ENCODE measurements around the gene GRID1.

The GRID1 gene

DNA sequence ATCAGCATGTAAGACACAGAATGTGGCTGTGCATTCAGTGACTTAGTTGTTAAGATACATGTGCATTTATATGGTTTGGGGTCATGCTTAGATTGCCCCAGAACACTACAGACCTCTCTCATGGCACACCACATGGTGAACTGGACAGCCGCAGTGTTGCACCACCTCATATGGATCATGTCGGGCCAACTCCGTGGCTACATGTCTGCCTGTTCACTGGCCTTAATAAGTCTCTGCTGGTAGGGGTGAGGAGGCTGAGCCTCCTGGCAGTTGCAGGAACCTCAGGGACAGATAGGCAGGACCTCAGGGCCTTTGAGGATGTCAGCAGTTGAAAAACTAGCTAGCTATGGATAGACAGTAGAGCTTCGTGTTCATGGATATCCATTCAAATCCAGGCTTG is 751.0 kb downstream of the GRID1 start:
- DNase-seq: no peak

- DNase-seq: no peak
Observed at GRCh38 chr10:85614981-85615380, 751.6 kb downstream of the GRID1 start.

- no peak for DNase-seq
Observed at GRCh38 chr10:85614566-85614965, 752.0 kb downstream of the GRID1 start.

DNA sequence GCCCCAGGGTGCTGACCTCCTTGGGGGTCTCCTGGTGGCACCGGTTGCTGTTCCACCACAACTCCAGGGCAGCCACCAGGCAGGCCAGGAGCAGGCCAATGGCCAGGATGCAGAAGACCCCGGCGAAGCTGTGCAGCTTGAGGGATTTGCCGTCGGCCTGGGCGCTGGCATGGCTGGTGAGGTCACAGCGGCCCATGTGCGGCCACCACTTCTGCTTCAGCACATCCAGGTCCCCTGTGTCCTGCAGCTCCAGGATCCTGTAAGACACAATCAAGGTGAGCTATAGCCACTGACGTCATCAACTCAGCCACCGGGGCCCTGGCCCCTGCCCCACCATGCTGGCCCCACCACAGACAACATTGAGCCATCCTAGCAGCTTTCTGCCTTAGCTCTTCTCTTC is 753.2 kb downstream of the GRID1 start:
- no peak for DNase-seq

- no peak for DNase-seq
Observed at GRCh38 chr10:85612833-85613232, 753.8 kb downstream of the GRID1 start.

DNA sequence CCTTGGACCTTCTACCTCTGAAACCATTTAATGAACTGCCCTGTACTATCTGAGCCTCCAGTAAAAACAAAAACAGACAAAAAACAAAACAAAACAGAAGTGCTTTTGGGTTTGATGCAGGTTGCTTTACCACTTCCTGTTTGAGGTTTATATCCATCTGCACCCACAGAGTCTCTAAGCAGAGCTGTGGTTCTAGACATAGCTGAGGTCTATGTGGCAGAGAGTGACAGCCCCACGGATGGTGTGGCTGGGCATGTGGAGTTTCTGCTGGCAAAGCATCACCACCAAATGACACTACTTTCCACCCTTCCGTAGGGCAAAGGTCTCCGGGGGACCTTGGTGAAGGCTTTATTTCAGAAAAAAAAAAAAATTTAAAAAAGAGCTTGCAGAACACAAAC is 754.2 kb downstream of the GRID1 start:
- DNase-seq: peak; percentile 34

DNA sequence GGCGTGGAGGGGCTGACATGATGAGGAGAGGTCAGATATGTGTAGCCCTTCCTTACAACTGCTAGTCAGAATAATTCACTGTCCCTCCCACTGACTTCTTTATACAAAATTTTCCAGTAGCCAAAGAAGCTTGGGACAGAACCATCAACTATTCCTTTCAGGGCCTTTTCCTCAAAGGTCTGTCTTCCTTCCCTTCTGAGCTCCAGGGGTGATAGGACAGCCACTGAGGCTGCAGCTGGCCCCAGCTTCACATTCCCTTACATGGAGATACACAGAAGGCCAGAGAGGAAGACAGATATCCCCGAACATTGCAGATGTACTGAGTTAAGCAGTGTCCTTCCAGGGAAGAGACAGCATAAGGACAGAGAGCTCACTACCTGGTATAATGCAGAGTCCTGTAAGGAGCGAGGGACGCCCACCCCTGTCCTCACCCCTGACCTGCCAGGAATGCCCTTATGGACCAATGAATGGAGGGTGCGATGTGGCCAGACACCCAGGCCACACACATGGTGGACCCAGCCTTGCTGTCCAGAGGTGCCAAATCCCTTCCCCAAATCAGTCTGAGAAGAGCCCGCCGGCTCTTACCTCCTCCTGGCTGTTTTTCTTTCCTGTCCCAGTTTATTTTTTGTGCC is 754.7 kb downstream of the GRID1 start:
- DNase-seq: no peak

- no peak for DNase-seq
Observed at GRCh38 chr10:85611093-85611740, 755.4 kb downstream of the GRID1 start.

DNA sequence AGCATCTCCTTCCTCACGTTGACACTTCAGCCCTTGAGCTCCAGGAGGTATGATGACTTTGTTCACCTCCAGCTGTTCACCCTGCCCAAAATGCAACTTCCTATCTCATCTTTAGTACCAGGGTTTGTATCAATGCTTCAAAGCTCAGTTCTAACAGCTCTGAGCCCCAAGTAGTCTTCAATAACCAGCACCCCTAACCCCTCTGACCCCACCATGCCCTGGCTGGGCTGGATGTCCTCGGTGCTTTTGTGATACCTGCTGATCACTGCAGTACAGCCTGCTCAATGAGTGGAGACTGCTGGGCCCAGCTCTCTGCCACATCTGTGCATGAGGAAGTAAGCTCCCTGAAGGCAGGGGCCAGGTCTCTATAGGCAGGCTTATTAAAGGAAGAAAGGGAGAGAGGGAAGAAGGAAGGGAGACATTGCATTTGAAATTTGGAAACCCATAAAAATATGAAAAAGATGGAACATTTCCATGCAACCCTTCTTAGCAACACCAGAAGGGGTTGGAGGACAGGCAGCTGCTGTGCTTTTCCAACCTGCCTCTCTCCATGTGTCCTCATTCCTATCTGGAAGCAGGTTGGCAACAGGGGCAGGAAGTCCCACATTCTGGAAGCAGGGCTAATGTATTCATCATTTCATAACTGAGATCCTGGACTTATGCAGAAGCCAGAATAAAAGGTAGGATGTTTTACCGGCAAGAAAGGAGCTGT is 756.1 kb downstream of the GRID1 start:
- no peak for DNase-seq

- DNase-seq: no peak
Observed at GRCh38 chr10:85609509-85609908, 757.1 kb downstream of the GRID1 start.

DNA sequence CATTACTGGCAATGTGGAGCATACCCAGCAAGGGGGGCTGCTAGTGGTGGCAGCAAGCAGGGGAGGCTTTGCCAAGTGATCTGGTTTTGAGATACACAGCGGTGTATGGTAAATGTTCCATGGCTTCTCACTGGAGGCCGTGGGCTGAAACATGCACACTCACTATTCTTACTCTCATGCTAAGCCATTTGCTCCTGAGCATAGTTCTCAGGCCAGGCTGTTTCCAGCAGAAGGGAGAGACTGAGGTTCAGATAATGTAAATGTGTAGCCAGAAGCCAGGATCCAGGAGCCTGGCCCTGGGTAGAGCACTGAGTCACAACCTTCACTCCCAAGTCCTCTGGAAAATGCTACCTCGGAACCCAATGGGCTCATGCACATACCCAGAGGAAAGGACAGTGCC is 757.9 kb downstream of the GRID1 start:
- DNase-seq: no peak

DNA sequence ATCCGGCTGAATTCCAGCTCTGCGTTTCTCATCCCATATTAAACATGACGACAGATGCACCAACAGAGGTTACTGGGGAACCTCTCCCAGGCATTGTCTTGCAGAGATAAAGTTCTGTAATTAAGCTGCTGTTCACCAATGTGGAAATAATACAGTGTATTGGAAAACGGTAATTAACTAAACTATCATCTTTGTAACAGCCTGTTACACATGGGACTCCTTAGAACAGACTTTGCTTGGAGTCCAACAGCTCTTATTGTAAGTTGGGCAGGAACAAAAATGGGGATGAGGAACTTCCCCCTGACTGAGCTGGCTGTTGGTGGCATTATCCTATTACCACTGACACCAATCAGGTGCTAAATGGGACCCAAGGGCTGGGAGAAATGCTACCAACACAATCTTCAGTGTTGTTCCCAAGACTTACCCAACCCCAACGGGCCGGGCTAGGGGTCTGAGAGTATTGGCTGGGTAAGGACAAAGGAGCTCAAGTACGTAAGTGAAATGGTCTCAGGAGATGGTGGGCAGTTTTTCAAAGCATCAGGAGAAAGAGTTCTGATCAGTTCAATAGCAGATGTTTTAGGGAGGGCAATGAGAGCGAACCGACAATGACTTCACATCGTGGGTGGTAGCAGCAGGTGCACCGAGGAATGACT is 759.4 kb downstream of the GRID1 start:
- DNase-seq: no peak

DNA sequence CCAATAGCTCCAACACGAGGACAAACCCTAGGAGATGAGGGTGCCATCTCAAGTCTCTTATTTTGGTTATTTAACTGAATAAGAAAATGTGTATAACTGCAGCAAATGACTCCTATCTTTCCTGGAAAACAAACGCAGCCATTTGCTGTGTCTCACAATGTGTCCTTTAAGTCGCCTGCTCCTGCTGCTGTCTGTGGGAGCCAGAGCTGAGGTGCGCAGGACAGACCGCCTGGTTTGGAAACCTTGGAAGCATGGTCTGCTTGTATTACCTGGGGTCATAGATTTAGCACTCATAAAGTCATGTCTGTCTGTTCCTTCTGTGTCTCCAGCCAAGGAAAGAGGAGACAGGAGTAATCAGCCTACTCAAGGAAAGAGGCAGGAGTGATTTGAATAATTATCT is 760.2 kb downstream of the GRID1 start:
- DNase-seq: no peak

DNA sequence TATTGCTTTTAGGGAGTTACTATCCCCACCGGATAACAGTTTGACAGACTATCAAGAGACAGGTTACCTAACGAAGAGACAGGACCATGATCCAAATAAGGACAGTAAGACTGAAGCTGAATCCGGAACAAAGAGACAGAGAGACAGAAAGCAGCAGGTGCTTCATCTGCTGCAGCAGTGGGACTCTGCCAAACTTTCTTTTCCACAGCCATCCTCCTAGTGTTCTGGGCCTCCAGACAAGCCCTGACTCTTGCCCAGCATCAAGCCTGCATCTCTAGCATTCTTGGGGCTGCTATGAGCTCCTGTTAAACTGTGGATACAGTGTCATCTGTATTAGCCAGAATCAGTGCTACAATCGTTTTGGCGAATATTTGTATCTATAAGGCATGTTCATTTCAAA is 761.7 kb downstream of the GRID1 start:
- no peak for DNase-seq

DNA sequence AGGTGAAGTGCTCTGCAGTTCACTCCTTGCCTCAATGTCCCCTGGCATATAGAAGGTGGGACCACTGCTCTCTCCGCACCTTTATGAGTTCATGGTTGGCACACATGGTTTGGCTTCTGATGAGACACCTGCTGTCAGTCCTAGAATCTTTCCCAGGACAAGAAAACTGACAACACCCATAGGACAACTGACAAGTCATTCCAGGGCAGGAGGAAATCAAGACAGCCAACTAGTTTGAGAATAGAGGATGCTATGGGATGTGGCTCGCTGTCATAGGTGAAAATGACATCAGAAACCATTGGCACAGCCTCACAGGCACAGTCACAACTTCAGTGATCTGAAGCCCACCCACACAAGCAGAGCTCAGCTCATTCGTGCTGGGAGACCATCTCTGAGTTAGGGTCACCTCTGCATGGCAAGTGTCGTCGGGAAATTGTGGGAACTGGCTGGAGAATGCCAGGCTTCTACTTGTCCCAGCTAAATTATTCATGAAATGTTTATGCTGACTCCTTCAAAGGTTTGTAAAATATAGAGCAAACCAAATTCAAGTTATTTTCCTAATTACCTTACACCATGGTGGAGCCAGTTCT is 762.4 kb downstream of the GRID1 start:
- no peak for DNase-seq

GRCh38 chr10:85603151-85603940 is 763.2 kb downstream of the GRID1 start:
- DNase-seq: no peak

GRCh38 chr10:85602713-85603112 is 763.9 kb downstream of the GRID1 start:
- no peak for DNase-seq

GRCh38 chr10:85602306-85602705 is 764.3 kb downstream of the GRID1 start:
- no peak for DNase-seq

- DNase-seq: no peak
Observed at GRCh38 chr10:85601526-85601925, 765.1 kb downstream of the GRID1 start.

- no peak for DNase-seq
Observed at GRCh38 chr10:85600744-85601081, 765.9 kb downstream of the GRID1 start.

DNA sequence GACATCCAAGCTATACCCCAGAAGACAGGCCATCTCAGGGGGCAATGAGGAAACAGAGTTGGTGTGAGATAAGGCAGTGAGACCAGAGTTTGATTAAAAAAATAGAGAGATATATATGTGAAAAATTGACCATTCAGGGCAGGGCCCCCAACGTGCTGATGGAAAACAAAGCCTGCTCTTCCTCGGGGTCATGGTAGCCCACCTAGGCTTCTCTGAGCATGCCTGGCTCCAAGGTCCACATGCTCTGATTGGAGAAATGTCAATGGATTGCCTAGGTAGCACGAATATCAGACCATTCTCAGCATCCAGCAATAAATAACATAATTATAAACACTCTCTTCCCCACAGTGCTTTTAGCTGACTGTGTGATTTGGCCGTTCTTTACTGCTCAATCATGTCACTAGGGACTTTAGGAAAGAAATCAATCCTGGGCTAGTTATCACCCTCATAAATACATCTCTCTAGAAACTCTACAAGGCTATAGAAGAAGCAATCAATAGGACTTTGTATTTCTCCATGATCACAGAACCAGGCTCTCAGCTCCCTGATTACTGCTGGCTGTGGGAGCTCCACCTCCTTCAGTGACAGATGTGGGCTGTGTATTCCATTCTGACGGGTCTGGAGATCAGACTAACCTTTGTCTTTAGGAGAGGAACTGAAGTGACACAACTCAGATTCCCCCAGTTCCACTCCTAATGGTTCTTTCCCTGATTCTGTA is 766.4 kb downstream of the GRID1 start:
- DNase-seq: no peak

- DNase-seq: no peak
Observed at GRCh38 chr10:85599081-85599480, 767.5 kb downstream of the GRID1 start.
